Measurements from ENCODE around the gene TBCCD1.
A peak's percentile ranks its signal among the peaks of the same experiment; 100 is the strongest.
"Not testable (repeated sequence)": the region's sequence is repeated elsewhere in the genome, so short reads cannot be mapped to it uniquely, and the experiment has no call there.

The TBCCD1 gene

GRCh38 chr3:186596568-186597287 is 29.6 kb upstream of the TBCCD1 start:
- peak; percentile 26 for DNase-seq

GRCh38 chr3:186594591-186595113 is 27.5 kb upstream of the TBCCD1 start:
- DNase-seq: no peak

GRCh38 chr3:186593862-186594261 is 26.7 kb upstream of the TBCCD1 start:
- no peak for DNase-seq

GRCh38 chr3:186592682-186593081 is 25.5 kb upstream of the TBCCD1 start:
- no peak for DNase-seq

- DNase-seq: no peak
Observed at GRCh38 chr3:186590580-186591295, 23.6 kb upstream of the TBCCD1 start.

GRCh38 chr3:186589856-186590579 is 22.9 kb upstream of the TBCCD1 start:
- peak; percentile 64 for DNase-seq

- no peak for DNase-seq
Observed at GRCh38 chr3:186589121-186589520, 22.0 kb upstream of the TBCCD1 start.

GRCh38 chr3:186588632-186589031 is 21.5 kb upstream of the TBCCD1 start:
- DNase-seq: no peak

- no peak for DNase-seq
Observed at GRCh38 chr3:186587183-186587582, 20.0 kb upstream of the TBCCD1 start.

GRCh38 chr3:186586245-186586644 is 19.1 kb upstream of the TBCCD1 start:
- not testable (repeated sequence) for DNase-seq

GRCh38 chr3:186583831-186584230 is 16.7 kb upstream of the TBCCD1 start:
- no peak for DNase-seq

GRCh38 chr3:186582541-186582940 is 15.4 kb upstream of the TBCCD1 start:
- no peak for DNase-seq

- DNase-seq: no peak
Observed at GRCh38 chr3:186580785-186581184, 13.6 kb upstream of the TBCCD1 start.

- DNase-seq: no peak
Observed at GRCh38 chr3:186577521-186577920, 10.4 kb upstream of the TBCCD1 start.

- no peak for DNase-seq
Observed at GRCh38 chr3:186571644-186572013, 4.5 kb upstream of the TBCCD1 start.

GRCh38 chr3:186570941-186571643 is 4.0 kb upstream of the TBCCD1 start:
- DNase-seq: no peak

GRCh38 chr3:186570096-186570940 is 3.2 kb upstream of the TBCCD1 start, which contains the start of gene DNAJB11:
Gene DNAJB11, plus strand, starts transcription at chr3:186570720. Its CDS starts 178 bp downstream, at chr3:186570898.
- DNase-seq: peak; percentile 99

- DNase-seq: no peak
Observed at GRCh38 chr3:186569779-186570095, 2.6 kb upstream of the TBCCD1 start.

GRCh38 chr3:186569361-186569760 is 2.2 kb upstream of the TBCCD1 start:
- not testable (repeated sequence) for DNase-seq

- DNase-seq: no peak
Observed at GRCh38 chr3:186566772-186567071, 417 bp downstream of the TBCCD1 start.

GRCh38 chr3:186564586-186564985 is 2.6 kb downstream of the TBCCD1 start:
- DNase-seq: no peak

- no peak for DNase-seq
Observed at GRCh38 chr3:186552408-186553031, 14.6 kb downstream of the TBCCD1 start.

Data from kidney glomerular epithelial cell (primary cell).